NCI-H748 treated with DMSO at 0.1 percent for 48 hours (cell line): ENCODE data around the gene IPO9.
A peak's percentile ranks its signal among the peaks of the same experiment; 100 is the strongest.
"Not testable (repeated sequence)": the region's sequence is repeated elsewhere in the genome, so short reads cannot be mapped to it uniquely, and the experiment has no call there.

Experiments used
- DNase-seq: peaks from one replicate; lab custom pipeline; 2025; lab: John Stamatoyannopoulos, UW

The IPO9 gene

GRCh38 chr1:201888282-201889089 lies 59.5 kb downstream of the IPO9 start, which contains the start of gene SHISA4:
SHISA4 (plus strand) TSS chr1:201888898; CDS start chr1:201888995, 97 bp downstream.
- no peak for DNase-seq

- DNase-seq: no peak
Measured at GRCh38 chr1:201889090-201889968, 60.4 kb downstream of the IPO9 start.

GRCh38 chr1:201890223-201890622 lies 61.3 kb downstream of the IPO9 start:
- DNase-seq: no peak

GRCh38 chr1:201890806-201891450 lies 62.0 kb downstream of the IPO9 start:
- DNase-seq: no peak

GRCh38 chr1:201891451-201892045 lies 62.6 kb downstream of the IPO9 start:
- DNase-seq: no peak

GRCh38 chr1:201892211-201892610 lies 63.3 kb downstream of the IPO9 start:
- no peak for DNase-seq

- no peak for DNase-seq
Measured at GRCh38 chr1:201893431-201893830, 64.5 kb downstream of the IPO9 start.

GRCh38 chr1:201894343-201895119 lies 65.6 kb downstream of the IPO9 start:
- DNase-seq: no peak

GRCh38 chr1:201895120-201895665 lies 66.2 kb downstream of the IPO9 start:
- DNase-seq: no peak

GRCh38 chr1:201895913-201896807 lies 67.2 kb downstream of the IPO9 start:
- DNase-seq: peak; percentile 56

- DNase-seq: no peak
Measured at GRCh38 chr1:201896951-201897391, 68.0 kb downstream of the IPO9 start.

- no peak for DNase-seq
Measured at GRCh38 chr1:201898240-201898894, 69.4 kb downstream of the IPO9 start.

- DNase-seq: no peak
Measured at GRCh38 chr1:201898992-201899391, 70.0 kb downstream of the IPO9 start.

GRCh38 chr1:201899683-201900429 lies 70.9 kb downstream of the IPO9 start:
- DNase-seq: no peak

GRCh38 chr1:201900476-201900875 lies 71.5 kb downstream of the IPO9 start:
- DNase-seq: no peak

GRCh38 chr1:201901036-201901435 lies 72.1 kb downstream of the IPO9 start:
- DNase-seq: not testable (repeated sequence)

GRCh38 chr1:201902198-201902597 lies 73.2 kb downstream of the IPO9 start:
- DNase-seq: no peak

GRCh38 chr1:201903135-201903534 lies 74.2 kb downstream of the IPO9 start:
- DNase-seq: no peak

GRCh38 chr1:201904579-201904978 lies 75.6 kb downstream of the IPO9 start:
- no peak for DNase-seq
